Skeletal muscle satellite cell (primary cell): ENCODE results near the gene KCTD14.
"Not testable (repeated sequence)": the region's sequence is repeated elsewhere in the genome, so short reads cannot be mapped to it uniquely, and the experiment has no call there.

Source experiments
- H3K27me3 ChIP-seq: 2 replicates; pipeline ENCODE4 v1.7.0; 2013; ENCODE audit warnings: low read length; ENCODE audit not compliant: control insufficient read depth, insufficient read depth
- H3K36me3 ChIP-seq: 2 replicates; pipeline ENCODE4 v1.7.0; 2013; ENCODE audit warnings: mild to moderate bottlenecking, control low read depth, low read length; ENCODE audit not compliant: insufficient read depth
- H3K4me1 ChIP-seq: 2 replicates; pipeline ENCODE4 v1.7.0; 2013; ENCODE audit warnings: low read length; ENCODE audit not compliant: control insufficient read depth, insufficient read depth
- H3K4me2 ChIP-seq: 2 replicates; pipeline ENCODE4 v1.7.0; 2013; ENCODE audit warnings: mild to moderate bottlenecking, low read length
- H3K4me3 ChIP-seq: 2 replicates; pipeline ENCODE4 v1.7.0; 2013; ENCODE audit warnings: low read length
- H3K9ac ChIP-seq: 2 replicates; pipeline ENCODE4 v1.7.0; 2013; ENCODE audit warnings: mild to moderate bottlenecking, low read depth, low read length, moderate library complexity
- H3K9me3 ChIP-seq: replicated peaks from 2 replicates; pipeline ENCODE4 v1.7.0; 2013; ENCODE audit warnings: mild to moderate bottlenecking, control low read depth, low read length

KCTD14 gene

GRCh38 chr11:78014937-78015520 is 8.0 kb downstream of the KCTD14 start:
- not testable (repeated sequence) for H3K4me3 ChIP-seq, H3K36me3 ChIP-seq, H3K4me2 ChIP-seq, H3K9ac ChIP-seq, H3K27me3 ChIP-seq, H3K9me3 ChIP-seq, H3K4me1 ChIP-seq

- H3K4me3 ChIP-seq, result no peak overlapping the region
- H3K9me3 ChIP-seq, result no peaks in the 10 kb centered on the region
These were observed 11.8 kb downstream of the KCTD14 start for GRCh38 chr11:78011301-78011700.

DNA sequence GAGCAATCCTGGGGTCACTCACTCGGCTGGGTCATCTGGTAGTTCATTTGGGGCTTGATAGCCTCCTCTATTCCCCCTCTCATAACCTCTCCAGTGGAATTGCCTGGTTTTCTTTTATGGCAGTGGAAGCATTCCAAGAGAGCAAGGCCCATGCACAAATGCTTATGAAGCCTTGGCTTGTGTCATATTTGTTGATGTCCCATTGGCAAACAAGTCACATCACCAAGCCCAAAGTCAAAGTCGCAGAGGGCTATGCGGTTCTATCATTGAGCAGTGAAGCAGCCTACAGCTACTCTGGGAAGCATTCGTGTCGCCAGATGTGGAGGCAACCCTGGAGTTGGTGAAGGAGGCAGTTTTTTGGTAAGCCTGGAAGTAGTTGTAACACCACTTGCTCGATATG is 12.3 kb downstream of the KCTD14 start:
- Histone ChIP-seq H3K9me3 (no peaks in the 10 kb centered on the region), H3K36me3 (no peaks in the 10 kb centered on the region), H3K4me3 (no peak overlapping the region), H3K4me2 (no peak overlapping the region), H3K27me3 (no peaks in the 10 kb centered on the region), H3K9ac (no peak overlapping the region), H3K4me1 (no peaks in the 10 kb centered on the region)

More at GRCh38 chr11:78011301-78011700, 11.8 kb downstream of the KCTD14 start:
- Histone ChIP-seq H3K4me2 (no peak overlapping the region), H3K36me3 (no peaks in the 10 kb centered on the region), H3K4me1 (no peaks in the 10 kb centered on the region), H3K9ac (no peak overlapping the region), H3K27me3 (no peaks in the 10 kb centered on the region)

DNA sequence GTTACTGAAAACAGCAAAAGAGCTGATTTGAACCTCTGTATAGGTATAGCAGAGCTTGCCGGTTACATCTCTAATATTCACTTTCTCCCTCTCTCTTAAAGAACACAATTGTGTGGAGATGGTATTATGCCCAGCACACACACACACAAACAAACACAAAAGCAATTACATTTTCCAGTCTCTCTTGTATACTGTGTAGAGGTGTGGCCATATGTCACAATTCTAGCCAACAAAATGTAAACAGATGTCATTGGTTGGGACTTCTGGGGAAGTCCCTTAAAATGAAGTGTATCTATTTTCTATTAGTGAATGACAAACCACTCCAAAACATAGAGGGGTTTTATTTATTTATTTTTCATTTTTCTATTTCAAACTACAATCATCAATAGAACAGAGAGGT is 12.8 kb downstream of the KCTD14 start:
- Histone ChIP-seq H3K4me2 (no peak overlapping the region), H3K4me1 (no peaks in the 10 kb centered on the region), H3K4me3 (no peak overlapping the region), H3K9me3 (no peaks in the 10 kb centered on the region), H3K36me3 (no peaks in the 10 kb centered on the region), H3K9ac (no peak overlapping the region), H3K27me3 (no peaks in the 10 kb centered on the region)

DNA sequence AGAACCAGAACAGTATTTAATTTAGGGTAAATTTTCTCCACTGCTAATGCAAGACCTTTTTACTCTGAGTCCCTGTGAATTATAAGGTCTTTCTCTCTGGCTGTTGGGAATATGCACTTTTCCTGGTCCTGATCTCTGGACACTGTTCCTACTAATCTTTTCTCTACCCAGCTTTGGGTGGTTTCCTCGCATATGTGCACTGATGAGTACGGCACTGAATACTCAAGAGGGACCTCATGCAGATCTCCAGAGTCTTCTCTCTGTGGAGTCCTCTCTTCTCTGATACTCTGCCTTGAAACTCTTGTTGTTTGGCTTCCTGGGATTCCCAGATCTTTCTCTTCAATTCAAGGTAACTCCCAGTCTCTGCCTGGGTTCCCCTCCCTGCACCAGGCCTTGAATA is 14.0 kb downstream of the KCTD14 start:
- peaks cover 4% of the 10 kb centered on the region for H3K27me3 ChIP-seq
- no peak overlapping the region for H3K9ac ChIP-seq
- H3K4me2 ChIP-seq, result no peak overlapping the region
- no peaks in the 10 kb centered on the region for H3K9me3 ChIP-seq
- H3K4me3 ChIP-seq, result no peak overlapping the region
- no peaks in the 10 kb centered on the region for H3K36me3 ChIP-seq
- H3K4me1 ChIP-seq, result no peaks in the 10 kb centered on the region

DNA sequence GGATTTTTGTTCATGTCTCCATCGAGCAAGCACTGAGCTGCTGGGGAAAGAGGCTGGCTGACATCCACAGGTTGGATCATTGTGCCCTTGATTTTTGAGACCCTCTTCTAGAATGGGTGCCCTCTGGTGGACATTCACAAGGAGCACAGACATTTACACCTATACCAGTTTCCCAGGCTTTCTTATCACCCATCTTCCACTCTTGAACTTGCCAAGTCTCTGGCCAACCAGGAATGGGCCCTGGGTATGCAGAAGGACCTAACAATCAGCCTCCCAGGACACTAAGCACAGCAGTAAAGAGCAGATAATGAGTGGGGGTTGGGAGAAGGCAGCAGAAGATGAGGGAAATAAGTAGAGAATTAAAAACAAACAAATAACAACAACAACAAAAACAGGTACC is 22.9 kb downstream of the KCTD14 start:
- H3K4me2 ChIP-seq, result no peak overlapping the region

DNA sequence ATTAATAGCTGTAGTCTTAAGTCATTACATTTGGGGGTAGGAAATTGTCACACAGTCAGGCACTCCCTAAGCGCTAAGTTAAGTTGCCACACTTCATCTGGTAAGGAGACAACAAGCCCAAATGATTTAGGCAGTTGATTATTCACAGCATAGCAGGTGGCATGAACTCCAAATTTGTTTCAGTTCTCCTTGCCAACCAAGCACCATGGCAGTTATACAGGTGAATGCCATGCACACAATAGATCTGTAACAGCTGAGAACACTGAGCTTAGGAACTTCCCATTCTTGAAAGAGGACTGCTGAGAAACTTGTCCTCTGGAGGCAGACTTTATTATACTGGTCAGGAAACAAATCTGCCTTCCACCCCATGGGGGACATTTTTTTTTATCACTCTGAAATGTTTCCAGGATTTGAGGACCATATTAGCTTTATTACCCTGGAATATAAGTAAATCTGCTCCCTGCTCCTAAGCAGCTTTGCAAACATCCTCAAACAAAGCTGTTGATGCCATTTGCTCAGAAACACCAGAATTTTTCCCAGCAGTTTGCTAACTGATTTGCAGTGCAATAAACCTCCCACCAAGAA is 23.5 kb downstream of the KCTD14 start:
- H3K9ac ChIP-seq, result no peak overlapping the region
- no peak overlapping the region for H3K4me3 ChIP-seq
- H3K36me3 ChIP-seq, result no peaks in the 10 kb centered on the region
- peaks cover 13% of the 10 kb centered on the region for H3K27me3 ChIP-seq
- peaks cover 5% of the 10 kb centered on the region for H3K4me1 ChIP-seq
- H3K9me3 ChIP-seq, result no peaks in the 10 kb centered on the region
- no peak overlapping the region for H3K4me2 ChIP-seq

More for the DNA sequence above, 22.9 kb downstream of the KCTD14 start:
- Histone ChIP-seq H3K4me3 (no peak overlapping the region), H3K4me1 (peaks cover 2% of the 10 kb centered on the region), H3K9ac (no peak overlapping the region), H3K36me3 (no peaks in the 10 kb centered on the region), H3K27me3 (peaks cover 17% of the 10 kb centered on the region), H3K9me3 (no peaks in the 10 kb centered on the region)

- Histone ChIP-seq H3K4me1 (peaks cover 14% of the 10 kb centered on the region), H3K36me3 (peaks cover 7% of the 10 kb centered on the region), H3K4me2 (peak within 1 kb of the TSS; percentile 89), H3K27me3 (peaks cover 3% of the 10 kb centered on the region), H3K4me3 (peak within 1 kb of the TSS; percentile 93), H3K9ac (peak within 1 kb of the TSS; percentile 94), H3K9me3 (no peaks in the 10 kb centered on the region)
These were observed 28.4 kb downstream of the KCTD14 start, which contains the start of gene INTS4 for GRCh38 chr11:77994434-77995362. Gene INTS4 (minus strand): TSS chr11:77994668. CDS start chr11:77994643, 25 bp downstream.

DNA sequence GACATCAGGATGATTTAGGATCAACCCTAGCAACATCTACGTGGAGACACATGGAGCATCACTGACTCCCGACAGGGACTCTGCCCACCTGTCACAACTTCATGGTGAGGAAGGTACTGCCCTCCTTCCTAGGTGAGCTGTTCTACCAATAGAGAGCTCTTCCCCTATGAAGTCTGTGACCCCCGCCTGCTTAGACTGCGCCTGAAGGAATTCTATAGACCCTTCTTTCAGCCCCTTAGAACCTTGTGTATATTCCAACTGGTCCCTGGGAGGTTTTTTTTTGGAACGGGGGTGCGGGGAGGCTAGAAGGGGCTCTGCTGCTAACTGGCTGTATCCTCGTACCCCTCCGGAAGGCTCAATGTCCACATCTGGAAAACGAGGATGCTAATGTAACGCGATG is 29.2 kb downstream of the KCTD14 start:
- Histone ChIP-seq H3K4me3 (peak overlapping the region; percentile 93), H3K4me1 (peaks cover 14% of the 10 kb centered on the region), H3K4me2 (peak overlapping the region; percentile 89), H3K27me3 (peaks cover 3% of the 10 kb centered on the region), H3K9me3 (no peaks in the 10 kb centered on the region), H3K9ac (peak overlapping the region; percentile 94), H3K36me3 (peaks cover 10% of the 10 kb centered on the region)

- Histone ChIP-seq H3K36me3 (peaks cover 18% of the 10 kb centered on the region), H3K27me3 (no peaks in the 10 kb centered on the region), H3K9me3 (no peaks in the 10 kb centered on the region), H3K9ac (no peak overlapping the region), H3K4me2 (no peak overlapping the region), H3K4me1 (peaks cover 14% of the 10 kb centered on the region), H3K4me3 (no peak overlapping the region)
These were observed 32.1 kb downstream of the KCTD14 start for GRCh38 chr11:77990981-77991380.

- not testable (repeated sequence) for H3K9ac ChIP-seq, H3K4me3 ChIP-seq, H3K4me2 ChIP-seq, H3K9me3 ChIP-seq, H3K27me3 ChIP-seq, H3K4me1 ChIP-seq
- H3K36me3 ChIP-seq, result peaks cover 18% of the 10 kb centered on the region
These were observed 36.6 kb downstream of the KCTD14 start for GRCh38 chr11:77986456-77986855.
